HEK293T (cell line): ENCODE results near the gene TOR4A.

Source experiments
- CTCF ChIA-PET: fragments of 350-600 bp; formaldehyde crosslinking; extraction: SDS; loops from one replicate; lab custom pipeline; 2021; ENCODE audit warnings: antibody characterized with exemption, inconsistent platforms; lab: Yijun Ruan, JAX
- POLR2A ChIA-PET: fragments of 350-600 bp; formaldehyde crosslinking; extraction: SDS; loops from one replicate; lab custom pipeline; 2020; ENCODE audit warnings: antibody characterized with exemption, inconsistent platforms; lab: Yijun Ruan, JAX
- DNase-seq: peaks from one replicate; pipeline ENCODE4 v3.0.0; 2012; ENCODE audit warnings: mixed read lengths; ENCODE audit errors: extremely low spot score
- ARNT ChIP-seq: fragments of 450-650 bp; IDR thresholded peaks from 2 replicates; pipeline ENCODE4 v1.6.1; 2017; ENCODE audit warnings: mild to moderate bottlenecking
- BHLHE40 ChIP-seq: fragments of 450-650 bp; IDR thresholded peaks from 2 replicates; pipeline ENCODE4 v1.6.1; 2016; ENCODE audit warnings: mild to moderate bottlenecking, moderate library complexity, borderline replicate concordance
- CTBP1 ChIP-seq: fragments of 450-650 bp; IDR thresholded peaks from 2 replicates; pipeline ENCODE4 v1.6.1; 2016; ENCODE audit warnings: borderline replicate concordance
- ELF4 ChIP-seq: fragments of 450-650 bp; IDR thresholded peaks from 2 replicates; pipeline ENCODE4 v1.6.1; 2017; ENCODE audit warnings: antibody characterized with exemption
- FOXA1 ChIP-seq: fragments of 450-650 bp; IDR thresholded peaks from 2 replicates; pipeline ENCODE4 v1.6.1; 2016; ENCODE audit warnings: mild to moderate bottlenecking
- FOXK2 ChIP-seq: fragments of 450-650 bp; IDR thresholded peaks from 2 replicates; pipeline ENCODE4 v1.6.1; 2016; ENCODE audit warnings: mild to moderate bottlenecking
- FOXM1 ChIP-seq: fragments of 450-650 bp; IDR thresholded peaks from 2 replicates; pipeline ENCODE4 v1.6.1; 2017; ENCODE audit warnings: mild to moderate bottlenecking, borderline replicate concordance
- HDGF ChIP-seq: fragments of 450-650 bp; IDR thresholded peaks from 2 replicates; pipeline ENCODE4 v1.6.1; 2017; ENCODE audit warnings: antibody characterized with exemption, borderline replicate concordance
- L3MBTL2 ChIP-seq: fragments of 450-650 bp; conservative IDR thresholded peaks from 2 replicates; pipeline ENCODE4 v1.6.1; 2016; ENCODE audit warnings: mild to moderate bottlenecking
- LEF1 ChIP-seq: fragments of 450-650 bp; IDR thresholded peaks from 2 replicates; pipeline ENCODE4 v1.6.1; 2017; ENCODE audit warnings: mild to moderate bottlenecking, borderline replicate concordance
- NFRKB ChIP-seq: fragments of 450-650 bp; IDR thresholded peaks from 2 replicates; pipeline ENCODE4 v1.6.1; 2016; ENCODE audit warnings: mild to moderate bottlenecking, moderate library complexity
- PKNOX1 ChIP-seq: fragments of 450-650 bp; IDR thresholded peaks from 2 replicates; pipeline ENCODE4 v1.6.1; 2016
- SP1 ChIP-seq: fragments of 450-650 bp; IDR thresholded peaks from 2 replicates; pipeline ENCODE4 v1.6.1; 2017
- SUZ12 ChIP-seq: fragments of 450-650 bp; IDR thresholded peaks from 2 replicates; pipeline ENCODE4 v1.6.1; 2016; ENCODE audit warnings: mild to moderate bottlenecking
- TARDBP ChIP-seq: fragments of 450-650 bp; IDR thresholded peaks from 2 replicates; pipeline ENCODE4 v1.6.1; 2016
- ZNF384 ChIP-seq: fragments of 450-650 bp; IDR thresholded peaks from 2 replicates; pipeline ENCODE4 v1.6.1; 2016

Gene TOR4A

GRCh38 chr9:137297966-137298365 lies 20.4 kb downstream of the TOR4A start:
- CTCF ChIA-PET: interaction anchor here (0.6 kb wide), 1 partner anchor 11 kb away, joined by 3 read pairs; no protein-coding TSS in a partner anchor
- no peak for DNase-seq
- POLR2A ChIA-PET: no interaction called here
- TF ChIP-seq ZNF384 (no peak), NFRKB (no peak), FOXA1 (no peak), FOXK2 (no peak), TARDBP (no peak), HDGF (no peak), FOXM1 (no peak), ARNT (no peak), L3MBTL2 (no peak), LEF1 (no peak), BHLHE40 (no peak), ELF4 (no peak), CTBP1 (no peak), SP1 (no peak), PKNOX1 (no peak), SUZ12 (no peak)

GRCh38 chr9:137298401-137299202 lies 21.1 kb downstream of the TOR4A start:
- POLR2A ChIA-PET: interaction anchor here (0.8 to 1.2 kb wide), 2 partner anchors 14 to 58 kb away, joined by 3 to 4 read pairs; partner anchors contain the start of gene TUBB4B
- CTCF ChIA-PET: interaction anchor here (1.6 kb wide), 1 partner anchor 12 kb away, joined by 5 read pairs; no protein-coding TSS in a partner anchor
- DNase-seq: no peak
- TF ChIP-seq ZNF384 (no peak), ARNT (no peak), HDGF (no peak), PKNOX1 (no peak), L3MBTL2 (no peak), SP1 (no peak), SUZ12 (no peak)

- TF ChIP-seq HDGF (no peak), FOXA1 (no peak), NFRKB (no peak), TARDBP (no peak), ZNF384 (no peak), CTBP1 (no peak), ELF4 (no peak), FOXM1 (no peak), FOXK2 (no peak)
- ChIA-PET POLR2A (interaction anchor here (0.8 to 1.2 kb wide), 2 partner anchors 13 to 58 kb away, joined by 3 to 4 read pairs; partner anchors contain the start of gene TUBB4B), CTCF (interaction anchor here (1.6 kb wide), 1 partner anchor 12 kb away, joined by 5 read pairs; no protein-coding TSS in a partner anchor)
- no peak for DNase-seq
These were observed 21.7 kb downstream of the TOR4A start for GRCh38 chr9:137299203-137299565.

GRCh38 chr9:137299938-137300337 lies 22.4 kb downstream of the TOR4A start:
- CTCF ChIA-PET: interaction anchor here (1.6 kb wide), 1 partner anchor 13 kb away, joined by 5 read pairs; no protein-coding TSS in a partner anchor
- POLR2A ChIA-PET: no interaction called here
- TF ChIP-seq FOXM1: no peak
- no peak for TF ChIP-seq ZNF384
- TF ChIP-seq ARNT: no peak
- TF ChIP-seq HDGF: no peak
- no peak for TF ChIP-seq NFRKB
- DNase-seq: no peak

GRCh38 chr9:137300567-137301080 lies 23.1 kb downstream of the TOR4A start:
- CTCF ChIA-PET: no interaction called here
- DNase-seq: peak; percentile 47
- TF ChIP-seq CTBP1 (no peak), L3MBTL2 (no peak), FOXM1 (no peak)
- POLR2A ChIA-PET: interaction anchor here (1.0 kb wide), 1 partner anchor 16 kb away, joined by 3 read pairs; no protein-coding TSS in a partner anchor

- TF ChIP-seq L3MBTL2: peak; percentile 89
- TF ChIP-seq PKNOX1: no peak
- TF ChIP-seq NFRKB: no peak
- 0 out of 2 replicates have a peak, but pooled peaks have one; percentile 49 for TF ChIP-seq FOXM1
- no peak for TF ChIP-seq ZNF384
- TF ChIP-seq ARNT: 0 out of 2 replicates have a peak, but pooled peaks have one; percentile 11
- TF ChIP-seq ELF4: no peak
- TF ChIP-seq LEF1: peak; percentile 42; the same call in 1 of the 2 replicates
- ChIA-PET POLR2A (interaction anchor here (1.0 to 3.5 kb wide), 13 partner anchors 11 to 250 kb away, joined by 3 to 18 read pairs (median 5); partner anchors contain the start of genes EXD3, MRPL41, NOXA1 and TUBB4B), CTCF (interaction anchor here (1.2 to 1.3 kb wide), 3 partner anchors 14 to 122 kb away, joined by 4 to 8 read pairs (median 6); partner anchors contain the start of genes EXD3 and NOXA1)
- peak; percentile 65 for DNase-seq
These were observed 23.8 kb downstream of the TOR4A start for GRCh38 chr9:137301081-137301947.
